Loucy (cell line): Measurements from ENCODE around the gene BICD1.

Source experiments
- H2AFZ ChIP-seq: fragments of 200-600 bp; sonication (generic); 2 replicates; pipeline ENCODE4 v1.6.0; 2016; ENCODE audit warnings: antibody characterized with exemption, mild to moderate bottlenecking, low read length, moderate library complexity
- H3F3A ChIP-seq: fragments of 200-600 bp; 2 replicates; pipeline ENCODE4 v1.6.0; 2016; ENCODE audit warnings: antibody characterized with exemption, low read depth, mild to moderate bottlenecking
- H3K27me3 ChIP-seq: fragments of 200-600 bp; sonication (generic); 2 replicates; pipeline ENCODE4 v1.6.1; 2014; ENCODE audit warnings: low read length, mild to moderate bottlenecking; ENCODE audit not compliant: insufficient read depth, poor library complexity, severe bottlenecking
- H3K36me3 ChIP-seq: fragments of 200-600 bp; sonication (generic); 2 replicates; pipeline ENCODE4 v1.6.1; 2016; ENCODE audit warnings: low read length; ENCODE audit not compliant: insufficient read depth
- H3K4me1 ChIP-seq: fragments of 200-600 bp; sonication (generic); 2 replicates; pipeline ENCODE4 v1.5.1; 2014; ENCODE audit warnings: low read length, mild to moderate bottlenecking; ENCODE audit not compliant: insufficient read depth, poor library complexity, severe bottlenecking
- H3K4me2 ChIP-seq: fragments of 200-600 bp; sonication (generic); 2 replicates; pipeline ENCODE4 v1.6.0; 2014; ENCODE audit warnings: antibody characterized with exemption, low read length, low read depth, mild to moderate bottlenecking; ENCODE audit not compliant: poor library complexity, severe bottlenecking
- H3K4me3 ChIP-seq: fragments of 200-600 bp; sonication (generic); 2 replicates; pipeline ENCODE4 v1.5.1; 2014; ENCODE audit warnings: low read length, mild to moderate bottlenecking, mixed read lengths; ENCODE audit not compliant: poor library complexity, severe bottlenecking
- H3K79me2 ChIP-seq: fragments of 200-600 bp; sonication (generic); 2 replicates; pipeline ENCODE4 v1.6.1; 2014; ENCODE audit warnings: low read length; ENCODE audit not compliant: insufficient read depth
- H3K9ac ChIP-seq: fragments of 200-600 bp; sonication (generic); 2 replicates; pipeline ENCODE4 v1.6.0; 2014; ENCODE audit warnings: mild to moderate bottlenecking, low read depth, low read length, moderate library complexity; ENCODE audit not compliant: poor library complexity, severe bottlenecking
- H3K9me2 ChIP-seq: fragments of 200-600 bp; sonication (generic); replicated peaks from 2 replicates; pipeline ENCODE4 v1.6.1; 2016; ENCODE audit warnings: low read depth, low read length, mixed read lengths
- H3K9me3 ChIP-seq: fragments of 200-600 bp; sonication (generic); 2 replicates; pipeline ENCODE4 v1.6.1; 2014; ENCODE audit warnings: mild to moderate bottlenecking, antibody characterized with exemption, low read length, low read depth; ENCODE audit not compliant: insufficient read depth
- H4K20me1 ChIP-seq: fragments of 200-600 bp; sonication (generic); 2 replicates; pipeline ENCODE4 v1.6.0; 2014; ENCODE audit warnings: antibody characterized with exemption, low read length, mild to moderate bottlenecking; ENCODE audit not compliant: insufficient read depth, poor library complexity, severe bottlenecking
- EZH2phosphoT487 ChIP-seq: fragments of 200-600 bp; IDR thresholded peaks from 2 replicates; pipeline ENCODE4 v1.6.1; 2018; ENCODE audit warnings: antibody characterized with exemption, mild to moderate bottlenecking, moderate library complexity, borderline replicate concordance
- TF ChIP-seq, protein P1 (sequence below): fragments of 200-600 bp; sonication (generic); conservative IDR thresholded peaks from 2 replicates; pipeline ENCODE4 v1.5.1; 2014; ENCODE audit warnings: mild to moderate bottlenecking, antibody characterized with exemption, low read length

BICD1 gene

DNA sequence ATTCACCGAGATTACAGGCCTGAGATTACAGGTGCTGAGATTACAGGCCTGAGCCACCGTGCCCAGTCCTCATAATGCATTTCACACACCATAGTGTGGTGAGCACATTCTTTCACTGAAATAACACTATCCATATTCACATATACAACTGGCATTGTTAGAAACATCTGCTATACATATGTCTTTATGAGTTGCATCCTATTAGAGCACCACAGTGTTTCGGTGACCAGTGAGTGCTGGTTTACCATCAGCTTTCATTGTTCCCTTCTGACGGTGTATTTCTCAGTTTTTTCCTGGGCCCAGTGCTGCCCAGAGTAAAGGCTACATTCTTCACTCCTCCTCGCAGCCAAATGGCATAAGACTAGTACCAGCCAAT lies 196.5 kb downstream of the BICD1 start:
- no peaks in the 10 kb centered on the region for H3K4me1 ChIP-seq
- no peak overlapping the region for H3K4me3 ChIP-seq
- TF ChIP-seq, protein P1, sequence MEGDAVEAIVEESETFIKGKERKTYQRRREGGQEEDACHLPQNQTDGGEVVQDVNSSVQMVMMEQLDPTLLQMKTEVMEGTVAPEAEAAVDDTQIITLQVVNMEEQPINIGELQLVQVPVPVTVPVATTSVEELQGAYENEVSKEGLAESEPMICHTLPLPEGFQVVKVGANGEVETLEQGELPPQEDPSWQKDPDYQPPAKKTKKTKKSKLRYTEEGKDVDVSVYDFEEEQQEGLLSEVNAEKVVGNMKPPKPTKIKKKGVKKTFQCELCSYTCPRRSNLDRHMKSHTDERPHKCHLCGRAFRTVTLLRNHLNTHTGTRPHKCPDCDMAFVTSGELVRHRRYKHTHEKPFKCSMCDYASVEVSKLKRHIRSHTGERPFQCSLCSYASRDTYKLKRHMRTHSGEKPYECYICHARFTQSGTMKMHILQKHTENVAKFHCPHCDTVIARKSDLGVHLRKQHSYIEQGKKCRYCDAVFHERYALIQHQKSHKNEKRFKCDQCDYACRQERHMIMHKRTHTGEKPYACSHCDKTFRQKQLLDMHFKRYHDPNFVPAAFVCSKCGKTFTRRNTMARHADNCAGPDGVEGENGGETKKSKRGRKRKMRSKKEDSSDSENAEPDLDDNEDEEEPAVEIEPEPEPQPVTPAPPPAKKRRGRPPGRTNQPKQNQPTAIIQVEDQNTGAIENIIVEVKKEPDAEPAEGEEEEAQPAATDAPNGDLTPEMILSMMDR = no peak
- TF ChIP-seq EZH2phosphoT487 = no peak
- H3K4me2 ChIP-seq = no peak overlapping the region
- no peaks in the 10 kb centered on the region for H3K79me2 ChIP-seq
- H3K36me3 ChIP-seq = peaks cover 5% of the 10 kb centered on the region
- H3K9me3 ChIP-seq = no peaks in the 10 kb centered on the region
- no peaks in the 10 kb centered on the region for H4K20me1 ChIP-seq
- no peaks in the 10 kb centered on the region for H3K9me2 ChIP-seq
- no peak overlapping the region for H3K9ac ChIP-seq
- no peak overlapping the region for H2AFZ ChIP-seq
- H3F3A ChIP-seq = no peaks in the 10 kb centered on the region
- no peaks in the 10 kb centered on the region for H3K27me3 ChIP-seq

DNA sequence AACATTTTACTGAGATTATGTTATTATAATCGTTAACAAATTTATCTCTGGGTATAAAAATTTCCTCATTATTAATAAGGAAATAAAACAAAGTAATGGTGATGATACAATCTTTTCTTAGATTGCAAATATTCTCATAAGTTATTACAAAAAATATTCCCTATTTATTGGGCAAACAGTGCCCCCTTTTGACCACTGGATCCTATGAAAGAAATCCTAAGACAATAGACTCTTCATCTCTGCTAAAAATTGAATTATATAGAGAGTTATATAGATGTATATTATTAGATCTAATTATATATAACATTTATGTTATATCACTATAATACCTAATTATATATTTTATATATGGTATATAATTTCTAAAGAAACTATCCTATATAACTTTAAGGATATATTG lies 198.5 kb downstream of the BICD1 start:
- Histone ChIP-seq H3K9me3 (no peaks in the 10 kb centered on the region), H3K79me2 (no peaks in the 10 kb centered on the region), H4K20me1 (no peaks in the 10 kb centered on the region), H3F3A (no peaks in the 10 kb centered on the region), H3K27me3 (no peaks in the 10 kb centered on the region), H3K9ac (no peak overlapping the region), H3K4me3 (no peak overlapping the region), H3K9me2 (no peaks in the 10 kb centered on the region), H2AFZ (no peak overlapping the region), H3K4me2 (no peak overlapping the region), H3K4me1 (no peaks in the 10 kb centered on the region), H3K36me3 (peaks cover 5% of the 10 kb centered on the region)
- no peak for TF ChIP-seq EZH2phosphoT487
- TF ChIP-seq, protein P1 = peak; percentile 71

DNA sequence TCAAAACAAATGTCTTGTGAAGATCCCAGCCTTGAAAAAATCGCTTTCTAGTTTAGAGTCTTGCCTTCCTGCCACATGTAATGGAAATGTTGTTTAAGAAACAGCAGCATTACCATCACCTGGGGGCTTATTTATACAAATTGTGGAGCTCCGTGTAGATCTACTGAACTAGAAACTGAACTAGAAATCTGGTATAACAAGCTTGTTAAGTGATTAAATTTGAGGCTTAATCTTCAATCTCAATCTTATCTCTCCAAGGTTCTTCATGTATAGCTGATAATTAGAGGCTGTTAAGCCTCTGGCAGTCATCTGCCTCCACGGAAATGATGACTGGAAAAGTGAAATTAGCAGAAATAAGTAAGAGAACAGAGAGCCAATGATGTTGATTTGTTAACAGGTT lies 200.7 kb downstream of the BICD1 start:
- H3K9me3 ChIP-seq = no peaks in the 10 kb centered on the region
- peaks cover 5% of the 10 kb centered on the region for H3K36me3 ChIP-seq
- TF ChIP-seq, protein P1 = no peak
- TF ChIP-seq EZH2phosphoT487 = no peak
- H3K4me1 ChIP-seq = no peaks in the 10 kb centered on the region
- H4K20me1 ChIP-seq = no peaks in the 10 kb centered on the region
- no peaks in the 10 kb centered on the region for H3F3A ChIP-seq
- H3K9ac ChIP-seq = no peak overlapping the region
- H3K9me2 ChIP-seq = no peaks in the 10 kb centered on the region
- H2AFZ ChIP-seq = no peak overlapping the region
- H3K4me3 ChIP-seq = no peak overlapping the region
- no peak overlapping the region for H3K4me2 ChIP-seq
- H3K27me3 ChIP-seq = no peaks in the 10 kb centered on the region
- H3K79me2 ChIP-seq = no peaks in the 10 kb centered on the region
